ENCODE measurements around the gene CXCL17. TPM values are rescaled to one million over a fixed set of nuclear protein-coding genes. Genes with fewer than 3 reads are reported as not detected.
"Not testable (repeated sequence)": the region's sequence is repeated elsewhere in the genome, so short reads cannot be mapped to it uniquely, and the experiment has no call there.

The CXCL17 gene
- total RNA-seq, 1 experiment from 2014 or later: not detected

GRCh38 chr19:42469311-42470235, 26.8 kb upstream of the CXCL17 start:
- DNase-seq: peak; percentile 34
- Histone ChIP-seq H3K4me3 (no peak overlapping the region), H3K9me3 (no peaks in the 10 kb centered on the region), H3K27me3 (peaks cover 10% of the 10 kb centered on the region), H3K36me3 (no peaks in the 10 kb centered on the region)

GRCh38 chr19:42468273-42468796, 25.6 kb upstream of the CXCL17 start:
- peaks cover 10% of the 10 kb centered on the region for H3K27me3 ChIP-seq
- H3K36me3 ChIP-seq: no peaks in the 10 kb centered on the region
- no peak overlapping the region for H3K4me3 ChIP-seq
- H3K9me3 ChIP-seq: no peaks in the 10 kb centered on the region
- peak; percentile 81 for DNase-seq

- H3K27me3 ChIP-seq: peaks cover 6% of the 10 kb centered on the region
- no peaks in the 10 kb centered on the region for H3K9me3 ChIP-seq
- no peak overlapping the region for H3K4me3 ChIP-seq
- H3K36me3 ChIP-seq: no peaks in the 10 kb centered on the region
- DNase-seq: no peak
Measured at GRCh38 chr19:42467183-42467760, 24.5 kb upstream of the CXCL17 start.

- Histone ChIP-seq H3K4me3 (no peak overlapping the region), H3K36me3 (no peaks in the 10 kb centered on the region), H3K9me3 (no peaks in the 10 kb centered on the region), H3K27me3 (peaks cover 6% of the 10 kb centered on the region)
- no peak for DNase-seq
Measured at GRCh38 chr19:42466521-42467182, 23.9 kb upstream of the CXCL17 start.

GRCh38 chr19:42465827-42466280, 23.1 kb upstream of the CXCL17 start:
- DNase-seq: no peak
- Histone ChIP-seq H3K27me3 (no peaks in the 10 kb centered on the region), H3K36me3 (no peaks in the 10 kb centered on the region), H3K9me3 (no peaks in the 10 kb centered on the region), H3K4me3 (no peak overlapping the region)

- DNase-seq: no peak
- Histone ChIP-seq H3K9me3 (peaks cover 5% of the 10 kb centered on the region; the same call in 1 of the 2 replicates), H3K27me3 (no peaks in the 10 kb centered on the region), H3K4me3 (no peak overlapping the region), H3K36me3 (no peaks in the 10 kb centered on the region)
Measured at GRCh38 chr19:42461700-42462324, 19.1 kb upstream of the CXCL17 start.

GRCh38 chr19:42461231-42461630, 18.5 kb upstream of the CXCL17 start:
- not testable (repeated sequence) for H3K9me3 ChIP-seq, DNase-seq, H3K36me3 ChIP-seq, H3K27me3 ChIP-seq, H3K4me3 ChIP-seq

GRCh38 chr19:42459926-42460325, 17.2 kb upstream of the CXCL17 start:
- Histone ChIP-seq H3K27me3 (peaks cover 2% of the 10 kb centered on the region; the same call in 1 of the 2 replicates), H3K9me3 (peaks cover 5% of the 10 kb centered on the region; the same call in 1 of the 2 replicates)

GRCh38 chr19:42455621-42456081, 12.9 kb upstream of the CXCL17 start:
- H3K27me3 ChIP-seq: peaks cover 4% of the 10 kb centered on the region; the same call in 1 of the 2 replicates
- H3K4me3 ChIP-seq: no peak overlapping the region
- DNase-seq: no peak
- H3K9me3 ChIP-seq: peaks cover 5% of the 10 kb centered on the region; the same call in 1 of the 2 replicates
- no peaks in the 10 kb centered on the region for H3K36me3 ChIP-seq

More at GRCh38 chr19:42459926-42460325, 17.2 kb upstream of the CXCL17 start:
- Histone ChIP-seq H3K36me3 (no peaks in the 10 kb centered on the region), H3K4me3 (no peak overlapping the region)
- DNase-seq: no peak

- no peak for DNase-seq
- no peak overlapping the region for H3K4me3 ChIP-seq
- H3K9me3 ChIP-seq: peaks cover 5% of the 10 kb centered on the region; the same call in 1 of the 2 replicates
- peaks cover 4% of the 10 kb centered on the region; the same call in 1 of the 2 replicates for H3K27me3 ChIP-seq
- H3K36me3 ChIP-seq: no peaks in the 10 kb centered on the region
Measured at GRCh38 chr19:42455086-42455485, 12.3 kb upstream of the CXCL17 start.

GRCh38 chr19:42452590-42452989, 9.8 kb upstream of the CXCL17 start:
- DNase-seq: no peak
- no peaks in the 10 kb centered on the region for H3K36me3 ChIP-seq
- H3K4me3 ChIP-seq: no peak overlapping the region
- no peaks in the 10 kb centered on the region for H3K9me3 ChIP-seq
- H3K27me3 ChIP-seq: peaks cover 4% of the 10 kb centered on the region; the same call in 1 of the 2 replicates

GRCh38 chr19:42450314-42450934, 7.7 kb upstream of the CXCL17 start:
- DNase-seq: peak; percentile 62
- no peaks in the 10 kb centered on the region for H3K9me3 ChIP-seq
- peaks cover 2% of the 10 kb centered on the region; the same call in 1 of the 2 replicates for H3K27me3 ChIP-seq
- no peaks in the 10 kb centered on the region for H3K36me3 ChIP-seq
- no peak overlapping the region for H3K4me3 ChIP-seq

GRCh38 chr19:42448306-42448705, 5.6 kb upstream of the CXCL17 start:
- not testable (repeated sequence) for DNase-seq, H3K4me3 ChIP-seq, H3K36me3 ChIP-seq, H3K9me3 ChIP-seq, H3K27me3 ChIP-seq

- Histone ChIP-seq H3K4me3 (no peak overlapping the region), H3K36me3 (no peaks in the 10 kb centered on the region), H3K27me3 (peaks cover 3% of the 10 kb centered on the region; the same call in 1 of the 2 replicates), H3K9me3 (no peaks in the 10 kb centered on the region)
- DNase-seq: no peak
Measured at GRCh38 chr19:42445948-42446347, 3.2 kb upstream of the CXCL17 start.

- Histone ChIP-seq H3K27me3 (peaks cover 5% of the 10 kb centered on the region; the same call in 1 of the 2 replicates), H3K4me3 (no peak overlapping the region), H3K9me3 (no peaks in the 10 kb centered on the region), H3K36me3 (no peaks in the 10 kb centered on the region)
- no peak for DNase-seq
Measured at GRCh38 chr19:42443944-42444398, 1.2 kb upstream of the CXCL17 start.

GRCh38 chr19:42441049-42441445, 1.7 kb downstream of the CXCL17 start:
- no peak overlapping the region for H3K4me3 ChIP-seq
- H3K27me3 ChIP-seq: peaks cover 5% of the 10 kb centered on the region; the same call in 1 of the 2 replicates
- no peak for DNase-seq
- no peaks in the 10 kb centered on the region for H3K36me3 ChIP-seq
- H3K9me3 ChIP-seq: no peaks in the 10 kb centered on the region
